Lower leg skin (tissue), 3 donors: ENCODE results near the gene MX2.

Experiments used
- POLR2A ChIP-seq, 2 donors: fragments of 450-650 bp; IDR thresholded peaks; one replicate each; pipeline ENCODE4 v1.6.1; 2016 to 2017; ENCODE audit warnings: antibody characterized with exemption in 2 of 2, mild to moderate bottlenecking in 1 of 2, moderate library complexity in 1 of 2
- TF ChIP-seq, protein P1 (sequence below), 3 donors: fragments of 450-650 bp; IDR thresholded peaks; one replicate each; pipeline ENCODE4 v1.5.1; 2016; ENCODE audit warnings: antibody characterized with exemption in 3 of 3, mild to moderate bottlenecking in 3 of 3, moderate library complexity in 2 of 3

DNA sequence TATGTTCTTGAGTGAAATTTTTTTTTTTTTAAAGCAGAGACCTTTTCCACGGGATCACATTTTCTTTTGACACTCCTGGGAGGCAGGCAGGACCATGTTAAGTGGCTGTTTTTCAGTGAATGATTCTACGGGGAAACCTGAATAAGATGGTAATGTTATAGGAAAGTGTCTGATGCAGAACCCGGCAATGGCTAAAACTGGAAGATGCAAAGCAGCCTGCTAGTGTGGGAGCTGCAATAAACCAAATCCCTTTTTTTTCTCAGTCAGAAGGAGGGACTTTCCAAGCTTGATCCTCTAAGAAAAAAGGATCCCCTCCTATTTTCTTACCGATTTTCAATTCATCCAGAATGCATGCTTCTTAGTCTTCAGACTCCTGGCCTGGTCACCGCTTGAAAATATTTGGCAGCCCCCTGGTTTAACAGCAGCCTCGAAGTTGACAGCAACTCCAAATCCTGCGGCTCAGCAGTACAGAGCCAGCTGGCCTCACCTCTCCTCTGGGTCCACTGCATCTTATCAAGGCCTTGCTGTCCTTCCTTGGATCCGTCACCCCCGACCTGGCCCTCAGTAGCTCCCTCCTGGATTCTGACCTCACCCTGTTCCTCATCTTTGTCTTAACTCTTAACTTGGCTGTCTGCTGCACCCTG is 5.6 kb downstream of the MX2 start:
- TF ChIP-seq, protein P1, sequence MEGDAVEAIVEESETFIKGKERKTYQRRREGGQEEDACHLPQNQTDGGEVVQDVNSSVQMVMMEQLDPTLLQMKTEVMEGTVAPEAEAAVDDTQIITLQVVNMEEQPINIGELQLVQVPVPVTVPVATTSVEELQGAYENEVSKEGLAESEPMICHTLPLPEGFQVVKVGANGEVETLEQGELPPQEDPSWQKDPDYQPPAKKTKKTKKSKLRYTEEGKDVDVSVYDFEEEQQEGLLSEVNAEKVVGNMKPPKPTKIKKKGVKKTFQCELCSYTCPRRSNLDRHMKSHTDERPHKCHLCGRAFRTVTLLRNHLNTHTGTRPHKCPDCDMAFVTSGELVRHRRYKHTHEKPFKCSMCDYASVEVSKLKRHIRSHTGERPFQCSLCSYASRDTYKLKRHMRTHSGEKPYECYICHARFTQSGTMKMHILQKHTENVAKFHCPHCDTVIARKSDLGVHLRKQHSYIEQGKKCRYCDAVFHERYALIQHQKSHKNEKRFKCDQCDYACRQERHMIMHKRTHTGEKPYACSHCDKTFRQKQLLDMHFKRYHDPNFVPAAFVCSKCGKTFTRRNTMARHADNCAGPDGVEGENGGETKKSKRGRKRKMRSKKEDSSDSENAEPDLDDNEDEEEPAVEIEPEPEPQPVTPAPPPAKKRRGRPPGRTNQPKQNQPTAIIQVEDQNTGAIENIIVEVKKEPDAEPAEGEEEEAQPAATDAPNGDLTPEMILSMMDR (IDR thresholded peaks at IDR 0.05) = no peak
- no peak for TF ChIP-seq POLR2A (IDR thresholded peaks at IDR 0.05)
